OCI-LY7 (cell line): ENCODE data around the gene PDCD1LG2. TPM values are rescaled to one million over a fixed set of nuclear protein-coding genes. Genes with fewer than 3 reads are reported as not detected.

ENCODE experiments used
- BruUV-seq: library from RNA; stranded (reverse); fragments of 400-500 nt; replicated peaks from 2 replicates; lab custom pipeline; 2021; lab: Mats Ljungman, UMichigan
- CTCF ChIA-PET: fragments of 300-600 bp; sonication (Branson Sonifier 250); formaldehyde crosslinking; loops from one replicate; lab custom pipeline; 2022; ENCODE audit warnings: antibody characterized with exemption; ENCODE audit not compliant: unreplicated experiment; lab: Charles Lee
- POLR2A ChIA-PET: fragments of 300-600 bp; sonication (Branson Sonifier 250); formaldehyde crosslinking; loops from one replicate; lab custom pipeline; 2022; ENCODE audit warnings: antibody characterized with exemption; lab: Charles Lee
- DNase-seq: peaks from one replicate; pipeline ENCODE4 v3.0.0-alpha.2; 2015; ENCODE audit warnings: low spot score
- H2AFZ ChIP-seq: fragments of 200-600 bp; sonication (generic), shearing (Covaris generic); 2 replicates; pipeline ENCODE4 v1.6.1; 2014; ENCODE audit warnings: mild to moderate bottlenecking, antibody characterized with exemption, low read length, moderate library complexity
- H3K27ac ChIP-seq: fragments of 200-600 bp; sonication (generic); 2 replicates; pipeline ENCODE4 v1.5.1; 2014; ENCODE audit warnings: mixed run types, low read depth, mild to moderate bottlenecking, moderate library complexity, low read length, inconsistent platforms; ENCODE audit not compliant: poor library complexity, severe bottlenecking
- H3K36me3 ChIP-seq: fragments of 200-600 bp; sonication (generic); 2 replicates; pipeline ENCODE4 v1.6.1; 2014; ENCODE audit warnings: mild to moderate bottlenecking, antibody characterized with exemption, low read length, moderate library complexity, mixed read lengths; ENCODE audit not compliant: insufficient read depth
- H3K4me1 ChIP-seq: fragments of 200-600 bp; sonication (generic); 2 replicates; pipeline ENCODE4 v1.5.1; 2014; ENCODE audit warnings: mild to moderate bottlenecking, low read length; ENCODE audit not compliant: insufficient read depth, poor library complexity, severe bottlenecking
- H3K4me2 ChIP-seq: fragments of 200-600 bp; sonication (generic); 2 replicates; pipeline ENCODE4 v1.6.1; 2014; ENCODE audit warnings: mild to moderate bottlenecking, low read length
- H3K4me3 ChIP-seq: fragments of 200-600 bp; sonication (generic); 2 replicates; pipeline ENCODE4 v1.5.1; 2014; ENCODE audit warnings: mild to moderate bottlenecking, low read depth, low read length; ENCODE audit not compliant: poor library complexity, severe bottlenecking
- H3K79me2 ChIP-seq: fragments of 200-600 bp; sonication (generic); 2 replicates; pipeline ENCODE4 v1.6.1; 2016; ENCODE audit warnings: low read depth, mild to moderate bottlenecking, low read length, moderate library complexity, mixed read lengths; ENCODE audit not compliant: insufficient read depth
- H3K9me2 ChIP-seq: fragments of 200-600 bp; sonication (generic); 2 replicates; pipeline ENCODE4 v1.6.1; 2016; ENCODE audit warnings: mild to moderate bottlenecking, low read length, mixed read lengths; ENCODE audit not compliant: insufficient read depth
- H3K9me3 ChIP-seq: fragments of 200-600 bp; sonication (generic); 2 replicates; pipeline ENCODE4 v1.6.1; 2014; ENCODE audit warnings: mild to moderate bottlenecking, mixed run types, low read length, mixed read lengths
- H4K20me1 ChIP-seq: fragments of 200-600 bp; sonication (generic); 2 replicates; pipeline ENCODE4 v1.6.1; 2014; ENCODE audit warnings: mild to moderate bottlenecking, antibody characterized with exemption, low read length, moderate library complexity, mixed read lengths; ENCODE audit not compliant: insufficient read depth
- CTCF ChIP-seq: fragments of 200-600 bp; sonication (generic); conservative IDR thresholded peaks from 2 replicates; pipeline ENCODE4 v1.5.1; 2014; ENCODE audit warnings: mild to moderate bottlenecking, antibody characterized with exemption, low read length, moderate library complexity, mixed read lengths
- EZH2phosphoT487 ChIP-seq: fragments of 200-600 bp; sonication (generic); IDR thresholded peaks from 2 replicates; pipeline ENCODE4 v1.6.1; 2018; ENCODE audit warnings: low read depth, borderline replicate concordance, mild to moderate bottlenecking, mixed run types, antibody characterized with exemption, low read length, moderate library complexity, mixed read lengths
- intact Hi-C: fragments of 100-400 bp; cut with micrococcal nuclease; formaldehyde crosslinking; loops from one replicate; pipeline ENCODE4 v1.10.0; 2022; ENCODE audit not compliant: unreplicated experiment
- total RNA-seq, 2 experiments: library from RNA; depleted of rRNA in 1 of 2; stranded (reverse); fragments of >200 nt in 1 of 2; shearing (Covaris generic) in 1 of 2; gene quantifications; 2 replicates each; pipeline ENCODE4 v1.2.3, GENCODE V29; 2014 to 2022

PDCD1LG2 gene
- total RNA-seq, 2 experiments from 2014 or later = not detected

DNA sequence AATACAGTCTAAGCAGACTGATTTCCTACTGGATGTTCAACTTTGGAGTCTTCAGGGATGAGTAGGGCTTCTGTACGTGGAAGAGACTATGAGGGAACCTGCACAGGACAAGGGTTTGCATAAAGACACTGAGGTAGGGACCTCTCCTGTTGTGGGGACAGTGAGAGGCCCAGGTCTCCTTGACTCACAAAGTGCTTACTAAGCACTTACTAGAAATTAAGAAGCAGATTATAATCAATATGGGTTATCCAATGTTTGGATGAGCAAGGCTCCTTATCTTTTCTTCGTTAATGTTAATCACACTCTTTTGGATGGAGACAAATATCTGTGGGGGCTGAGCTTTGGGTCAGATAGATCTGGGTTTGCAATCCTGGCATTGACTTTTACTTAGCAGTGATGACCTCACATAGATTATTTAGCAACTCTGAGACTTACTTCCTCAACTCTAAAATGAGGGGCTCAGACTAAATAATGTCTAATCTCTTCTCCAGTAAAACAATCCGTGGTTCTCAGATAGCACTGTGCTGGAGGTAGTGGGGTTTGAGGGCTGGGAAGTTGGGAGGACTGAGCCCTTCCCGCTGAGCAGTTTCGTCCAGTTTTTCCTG is 45.9 kb downstream of the PDCD1LG2 start:
- no peak for TF ChIP-seq EZH2phosphoT487
- TF ChIP-seq CTCF = no peak
- no peak overlapping the region for H2AFZ ChIP-seq
- no peak overlapping the region for H3K4me2 ChIP-seq
- no TSS peak for BruUV-seq
- no peak for DNase-seq
- H4K20me1 ChIP-seq = no peaks in the 10 kb centered on the region
- no peaks in the 10 kb centered on the region for H3K9me2 ChIP-seq
- no peaks in the 10 kb centered on the region for H3K9me3 ChIP-seq
- no peaks in the 10 kb centered on the region for H3K36me3 ChIP-seq
- ChIA-PET POLR2A (interaction anchor here (1.5 kb wide), 1 partner anchor 26 kb away, joined by 7 read pairs; no protein-coding TSS in a partner anchor), CTCF (no interaction called here)
- H3K4me3 ChIP-seq = no peak overlapping the region
- no peak overlapping the region for H3K27ac ChIP-seq
- intact Hi-C loops = no loop called here
- no peaks in the 10 kb centered on the region for H3K4me1 ChIP-seq
- no peaks in the 10 kb centered on the region for H3K79me2 ChIP-seq

DNA sequence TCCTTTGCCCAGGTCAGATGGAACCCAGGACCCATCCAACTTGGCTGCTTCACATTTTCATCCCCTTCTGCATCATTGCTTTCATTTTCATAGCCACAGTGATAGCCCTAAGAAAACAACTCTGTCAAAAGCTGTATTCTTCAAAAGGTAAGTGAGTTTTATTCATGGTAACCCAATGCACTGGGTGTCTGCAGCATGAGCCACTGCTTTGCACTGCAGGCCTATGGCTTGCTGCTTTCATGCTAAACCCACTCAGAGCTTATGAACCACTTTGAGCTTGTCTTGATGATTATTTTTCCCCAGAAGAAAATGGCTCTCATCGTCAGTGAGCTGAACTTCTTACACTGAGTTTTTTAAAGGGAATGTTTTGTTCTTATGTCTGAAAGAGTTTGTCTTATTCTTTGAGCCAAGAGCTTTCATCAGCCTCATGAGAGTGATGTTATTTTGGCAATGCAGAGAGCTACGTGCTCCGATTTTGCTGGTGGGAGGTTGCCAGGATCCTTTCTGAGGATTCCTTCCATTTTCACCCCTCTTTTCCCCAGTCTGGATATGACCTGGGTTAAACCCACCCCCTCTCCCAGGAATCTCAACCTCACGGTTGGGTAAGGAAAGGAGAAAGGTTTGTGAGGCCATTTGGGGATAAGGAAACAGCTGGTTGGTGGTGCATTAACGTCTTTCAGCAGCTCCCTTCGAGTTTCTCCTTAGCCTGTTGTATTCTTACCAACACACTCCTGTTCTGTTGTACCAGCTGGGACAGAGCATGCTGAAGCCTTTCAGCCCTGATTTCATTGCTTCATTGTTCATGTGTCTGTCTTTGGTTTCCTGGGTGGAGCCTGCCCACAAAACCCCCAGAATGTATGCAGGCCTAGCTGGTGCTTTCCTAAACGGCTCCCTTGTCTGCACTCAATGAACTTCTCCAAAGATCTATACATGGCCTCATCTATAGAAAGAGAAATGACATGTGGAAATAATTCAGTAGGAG is 47.6 kb downstream of the PDCD1LG2 start:
- Histone ChIP-seq H3K79me2 (no peaks in the 10 kb centered on the region), H3K4me1 (no peaks in the 10 kb centered on the region), H3K4me2 (no peak overlapping the region), H3K27ac (no peak overlapping the region), H4K20me1 (no peaks in the 10 kb centered on the region), H3K4me3 (no peak overlapping the region), H3K9me3 (no peaks in the 10 kb centered on the region), H3K36me3 (no peaks in the 10 kb centered on the region), H2AFZ (no peak overlapping the region), H3K9me2 (no peaks in the 10 kb centered on the region)
- CTCF ChIA-PET = interaction anchor here (0.5 to 1.1 kb wide), 2 partner anchors 34 to 70 kb away, joined by 3 read pairs; no protein-coding TSS in a partner anchor
- POLR2A ChIA-PET = interaction anchor here (0.6 to 1.2 kb wide), 5 partner anchors 16 to 843 kb away, joined by 3 to 7 read pairs (median 3); no protein-coding TSS in a partner anchor
- no TSS peak for BruUV-seq
- intact Hi-C loops = no loop called here
- no peak for DNase-seq
- TF ChIP-seq EZH2phosphoT487 (no peak), CTCF (no peak)
